ENCODE results near the gene TNRC6C.
"Not testable (repeated sequence)": the region's sequence is repeated elsewhere in the genome, so short reads cannot be mapped to it uniquely, and the experiment has no call there.

Gene TNRC6C

DNA sequence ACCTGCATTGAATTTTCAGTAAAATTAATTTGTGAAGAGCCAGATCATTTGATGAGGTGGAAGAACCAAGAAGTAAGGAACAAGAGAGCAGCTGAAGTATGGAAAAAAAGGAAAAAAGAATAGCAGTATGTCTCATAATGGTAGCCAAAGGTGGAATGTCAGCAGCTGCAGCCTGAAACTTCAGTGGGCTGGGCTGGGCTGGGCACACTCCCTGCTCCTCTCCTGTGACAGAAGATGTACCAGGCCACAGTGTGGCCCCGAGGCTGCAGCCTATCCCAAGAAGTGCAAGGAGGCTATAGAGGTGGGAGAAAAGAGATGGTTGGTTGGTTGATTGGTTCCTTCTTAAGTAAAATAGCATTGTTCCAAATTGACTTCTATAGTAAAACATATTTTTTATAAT is 84.5 kb downstream of the TNRC6C start:
- no peak for DNase-seq (ENCODE audit: low spot score)

- DNase-seq (ENCODE audit: low spot score) = no peak
Observed at GRCh38 chr17:78044280-78044835, 85.9 kb downstream of the TNRC6C start.

GRCh38 chr17:78045316-78045715 is 86.8 kb downstream of the TNRC6C start:
- DNase-seq (ENCODE audit: low spot score) = no peak

DNA sequence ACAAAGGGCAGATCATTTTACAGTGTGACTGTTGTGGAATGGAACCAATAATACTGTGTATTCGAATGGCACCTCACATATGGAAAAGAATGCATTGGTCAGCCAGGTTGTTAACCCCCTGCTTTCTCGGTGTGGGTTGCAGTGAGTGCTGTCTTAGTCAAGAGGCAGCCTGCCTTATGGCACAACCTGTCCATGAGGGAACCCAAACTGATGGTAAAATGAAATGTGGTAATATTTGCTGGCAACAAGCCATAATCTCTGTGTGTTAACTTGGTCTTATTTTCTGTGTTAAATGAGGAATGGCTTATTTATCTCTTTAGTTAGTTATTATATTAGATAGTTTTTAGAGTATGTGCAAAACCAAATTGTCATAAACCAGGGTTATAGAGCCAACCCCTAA is 88.4 kb downstream of the TNRC6C start:
- no peak for DNase-seq (ENCODE audit: low spot score)

- no peak for DNase-seq (ENCODE audit: low spot score)
Observed at GRCh38 chr17:78048346-78049292, 90.1 kb downstream of the TNRC6C start.

DNA sequence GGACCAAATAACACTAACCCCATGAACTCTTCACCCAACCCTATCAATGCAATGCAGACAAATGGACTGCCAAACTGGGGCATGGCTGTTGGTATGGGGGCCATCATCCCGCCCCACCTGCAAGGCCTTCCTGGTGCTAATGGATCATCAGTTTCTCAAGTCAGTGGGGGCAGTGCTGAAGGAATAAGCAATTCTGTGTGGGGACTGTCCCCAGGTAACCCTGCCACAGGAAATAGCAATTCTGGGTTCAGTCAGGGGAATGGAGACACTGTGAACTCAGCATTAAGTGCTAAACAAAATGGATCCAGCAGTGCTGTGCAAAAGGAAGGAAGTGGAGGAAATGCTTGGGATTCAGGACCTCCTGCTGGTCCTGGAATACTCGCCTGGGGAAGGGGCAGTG is 91.1 kb downstream of the TNRC6C start:
- DNase-seq (ENCODE audit: low spot score) = no peak

- no peak for DNase-seq (ENCODE audit: low spot score)
Observed at GRCh38 chr17:78051186-78051972, 92.9 kb downstream of the TNRC6C start.

- no peak for DNase-seq (ENCODE audit: low spot score)
Observed at GRCh38 chr17:78053777-78054468, 95.4 kb downstream of the TNRC6C start.

- no peak for DNase-seq (ENCODE audit: low spot score)
Observed at GRCh38 chr17:78057113-78057740, 98.7 kb downstream of the TNRC6C start.

- DNase-seq (ENCODE audit: low spot score) = no peak
Observed at GRCh38 chr17:78058001-78058400, 99.5 kb downstream of the TNRC6C start.

DNA sequence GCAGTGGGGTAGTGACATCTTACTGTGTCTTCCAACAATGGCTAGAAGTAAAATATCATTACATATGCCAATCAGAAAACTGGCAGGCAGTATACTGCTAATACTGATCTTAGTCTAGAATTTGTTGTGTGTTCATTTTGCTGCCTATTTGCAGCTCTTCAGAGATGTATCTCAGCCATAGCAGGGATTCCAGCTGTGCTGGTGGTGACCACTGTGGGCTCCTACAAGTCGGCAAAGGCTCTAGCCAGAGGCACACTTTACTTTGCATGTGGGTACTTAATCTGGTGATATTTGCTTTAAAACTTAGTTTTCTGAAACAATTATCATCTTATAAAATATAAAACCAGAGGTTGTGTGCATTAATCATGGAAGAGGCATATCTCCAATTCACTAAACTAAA is 100.1 kb downstream of the TNRC6C start:
- no peak for DNase-seq (ENCODE audit: low spot score)

GRCh38 chr17:78062596-78062995 is 104.1 kb downstream of the TNRC6C start:
- DNase-seq (ENCODE audit: low spot score) = no peak

- DNase-seq (ENCODE audit: low spot score) = no peak
Observed at GRCh38 chr17:78063489-78063888, 105.0 kb downstream of the TNRC6C start.

DNA sequence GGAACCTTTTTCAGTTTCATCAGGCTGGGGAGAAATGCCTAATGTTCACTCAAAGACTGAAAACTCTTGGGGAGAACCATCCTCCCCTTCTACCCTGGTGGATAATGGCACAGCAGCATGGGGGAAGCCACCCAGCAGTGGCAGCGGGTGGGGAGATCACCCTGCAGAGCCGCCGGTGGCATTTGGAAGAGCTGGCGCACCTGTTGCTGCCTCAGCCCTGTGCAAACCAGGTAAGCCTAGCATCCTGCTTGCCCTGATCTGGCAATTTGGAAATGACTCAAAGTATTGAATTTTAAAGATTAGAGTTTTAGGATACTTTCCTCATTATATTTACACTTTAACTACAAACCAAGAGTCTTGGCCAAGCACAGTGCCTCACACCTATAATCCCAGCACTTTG is 106.2 kb downstream of the TNRC6C start:
- DNase-seq (ENCODE audit: low spot score) = no peak

DNA sequence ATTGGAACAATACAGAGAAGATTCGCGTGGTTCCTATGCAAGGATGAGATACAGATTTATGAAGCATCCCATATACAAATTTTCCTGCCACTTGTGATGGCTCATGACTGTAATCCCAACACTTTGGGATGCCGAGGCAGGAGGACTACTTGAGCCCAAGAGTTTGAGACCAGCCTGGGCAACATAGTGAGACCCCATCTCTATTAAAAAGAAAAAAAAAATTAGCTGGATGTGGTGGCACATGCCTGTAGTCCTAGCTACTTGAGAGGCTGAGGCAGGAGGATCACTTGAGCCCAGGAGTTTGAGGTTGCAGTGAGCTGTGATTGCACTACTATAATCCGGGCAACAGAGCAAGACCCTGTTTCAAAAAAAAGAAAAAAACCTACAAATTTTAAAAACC is 108.5 kb downstream of the TNRC6C start:
- DNase-seq (ENCODE audit: low spot score) = not testable (repeated sequence)

DNA sequence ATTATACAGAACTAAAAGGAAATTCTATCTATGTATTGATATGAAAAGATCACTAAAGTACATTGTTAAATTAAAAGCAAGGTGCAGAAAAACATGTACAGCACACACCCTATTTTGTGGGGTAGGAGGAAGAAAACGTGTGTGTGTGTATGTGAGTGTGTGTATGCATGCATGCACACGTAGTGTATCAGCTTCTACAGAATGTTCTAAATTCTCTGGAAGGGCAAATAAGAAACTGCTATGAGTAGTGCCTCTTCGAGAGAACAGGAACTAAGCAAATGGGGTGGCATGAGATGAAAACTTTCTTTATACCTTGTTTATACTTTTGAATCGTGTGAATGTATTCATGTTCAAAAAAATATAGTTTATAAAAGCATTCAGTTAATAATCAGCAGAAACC is 111.2 kb downstream of the TNRC6C start:
- DNase-seq (ENCODE audit: low spot score) = no peak

DNA sequence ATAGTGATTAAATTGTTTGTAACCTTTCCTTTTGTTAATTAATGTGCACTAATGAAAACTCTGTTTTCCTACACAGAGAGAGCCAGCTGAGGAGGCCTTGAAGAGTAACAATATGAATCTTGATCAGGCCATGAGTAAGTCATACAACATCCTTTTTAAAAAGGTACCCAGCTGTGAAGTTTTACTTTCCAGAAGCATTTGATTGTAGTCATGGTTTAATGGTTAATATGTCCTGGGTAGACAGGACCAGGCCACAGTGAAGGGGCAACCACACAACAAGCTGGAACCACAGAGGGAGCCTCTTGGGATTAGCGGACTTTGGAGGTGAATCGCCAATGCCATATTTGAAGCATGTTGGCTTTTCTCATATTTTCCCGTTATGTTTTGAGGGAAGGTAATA is 114.5 kb downstream of the TNRC6C start:
- no peak for DNase-seq (ENCODE audit: low spot score)

GRCh38 chr17:78075011-78075410 is 116.5 kb downstream of the TNRC6C start:
- no peak for DNase-seq (ENCODE audit: low spot score)

DNA sequence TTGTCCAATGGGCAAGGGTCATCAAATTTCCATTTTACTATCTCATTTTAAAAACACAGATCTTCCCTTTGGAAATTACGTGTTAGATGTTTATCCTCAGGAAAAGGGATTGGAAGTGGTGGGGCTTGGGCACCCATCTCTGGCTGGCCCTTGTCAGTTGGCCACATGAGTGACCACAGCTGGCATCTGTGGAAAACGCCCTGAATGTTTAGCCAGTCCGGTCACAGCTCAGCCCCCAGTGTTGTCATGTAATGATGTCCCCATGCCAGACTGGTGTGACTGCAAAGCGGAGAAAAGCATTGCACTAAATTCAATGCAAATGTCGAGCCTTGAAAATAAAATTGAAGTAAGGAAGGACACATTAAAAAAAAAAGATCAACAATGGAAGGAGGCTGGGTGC is 117.0 kb downstream of the TNRC6C start:
- DNase-seq (ENCODE audit: low spot score) = no peak

GRCh38 chr17:78079253-78079652 is 120.8 kb downstream of the TNRC6C start:
- no peak for DNase-seq (ENCODE audit: low spot score)

DNA sequence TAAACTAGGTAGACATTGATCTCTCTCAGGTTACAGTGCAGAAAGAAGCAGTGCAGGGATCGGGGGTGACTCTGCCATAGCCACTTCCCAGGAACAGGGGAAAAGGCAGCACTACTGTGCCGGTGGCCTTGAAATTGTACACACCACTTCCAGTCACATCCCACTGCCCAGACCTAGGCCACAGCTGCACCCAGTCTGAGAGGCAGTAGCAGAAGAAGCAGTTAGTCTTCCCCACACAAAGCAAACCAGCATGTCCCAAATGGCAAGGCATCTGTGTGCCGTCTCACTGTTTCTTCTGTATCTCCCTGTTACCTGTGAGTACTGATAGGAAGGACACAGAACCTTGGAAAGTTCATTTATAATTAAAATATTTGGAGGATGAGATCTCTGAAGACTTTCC is 123.0 kb downstream of the TNRC6C start:
- DNase-seq (ENCODE audit: low spot score) = no peak
